IMR-90 (cell line): ENCODE data around the gene CCDC107. TPM values are rescaled to one million over a fixed set of nuclear protein-coding genes. Genes with fewer than 3 reads are reported as not detected.

ENCODE experiments used
- polyA plus RNA-seq, 3 experiments: library from polyadenylated mRNA; depleted of rRNA; stranded (reverse); fragments of >200 nt; gene quantifications; 2 replicates each; pipeline ENCODE4 v1.2.3, GENCODE V29; 2012; ENCODE audit warnings: low replicate concordance in 1 of 3
- total RNA-seq: library from RNA; depleted of rRNA; stranded (reverse); fragments of >200 nt; gene quantifications from 2 replicates; pipeline ENCODE4 v1.2.3, GENCODE V29; 2012
- TF ChIP-seq, protein P1 (sequence below): fragments of 150-350 bp; IDR thresholded peaks from 2 replicates; pipeline ENCODE4 v1.6.1; 2016; ENCODE audit warnings: low read depth, mild to moderate bottlenecking, low read length, moderate library complexity, borderline replicate concordance

CCDC107 gene
- total and polyA plus RNA-seq, 2 of the 4 experiments (the other 2 are of a cell fraction), result 6.8 to 21.1 TPM

DNA sequence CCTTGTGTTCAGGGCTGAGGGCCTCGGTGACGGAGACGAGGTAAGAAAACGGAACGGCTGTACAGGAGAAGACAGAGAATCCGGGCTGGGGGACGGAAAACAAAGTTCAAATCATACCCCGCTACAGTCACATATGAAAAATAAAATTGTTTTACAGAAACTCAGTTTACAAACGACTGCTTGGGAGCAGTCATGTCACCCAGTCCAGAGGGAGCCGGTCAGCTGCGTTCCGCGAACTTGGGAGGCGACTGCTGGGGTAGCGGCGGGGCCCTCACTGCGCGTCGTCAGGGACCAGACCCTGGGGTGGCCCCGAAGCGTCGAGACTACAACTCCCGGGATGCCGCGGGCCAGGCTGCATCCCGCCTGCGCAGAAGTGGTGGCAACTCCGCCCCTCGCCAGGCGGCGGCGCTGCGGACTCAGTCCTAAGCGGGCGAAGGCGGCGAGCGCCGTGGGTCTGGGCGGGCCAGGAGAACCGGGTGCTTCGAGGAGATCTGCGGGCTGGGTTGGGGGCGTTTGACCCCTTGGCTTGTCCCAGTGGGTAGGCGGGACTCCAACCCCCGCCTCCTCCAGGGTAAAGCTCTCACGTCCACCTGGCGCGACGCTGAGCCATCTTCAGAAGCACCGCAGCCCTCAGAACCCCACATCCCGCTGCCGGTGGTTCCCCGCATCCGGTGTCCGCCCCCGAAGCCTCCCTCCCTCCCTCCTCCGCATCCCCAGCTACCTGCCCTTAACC is 11.4 kb upstream of the CCDC107 start (continued):
- TF ChIP-seq, protein P1, sequence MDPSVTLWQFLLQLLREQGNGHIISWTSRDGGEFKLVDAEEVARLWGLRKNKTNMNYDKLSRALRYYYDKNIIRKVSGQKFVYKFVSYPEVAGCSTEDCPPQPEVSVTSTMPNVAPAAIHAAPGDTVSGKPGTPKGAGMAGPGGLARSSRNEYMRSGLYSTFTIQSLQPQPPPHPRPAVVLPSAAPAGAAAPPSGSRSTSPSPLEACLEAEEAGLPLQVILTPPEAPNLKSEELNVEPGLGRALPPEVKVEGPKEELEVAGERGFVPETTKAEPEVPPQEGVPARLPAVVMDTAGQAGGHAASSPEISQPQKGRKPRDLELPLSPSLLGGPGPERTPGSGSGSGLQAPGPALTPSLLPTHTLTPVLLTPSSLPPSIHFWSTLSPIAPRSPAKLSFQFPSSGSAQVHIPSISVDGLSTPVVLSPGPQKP, result no peak
